OCI-LY1 (cell line): ENCODE data around the gene MAP1A.
A peak's percentile ranks its signal among the peaks of the same experiment; 100 is the strongest.

Source experiments
- H2AFZ ChIP-seq: fragments of 200-600 bp; sonication (generic), shearing (Covaris generic); 2 replicates; pipeline ENCODE4 v1.6.0; 2014; ENCODE audit warnings: antibody characterized with exemption, mild to moderate bottlenecking, low read length
- H3F3A ChIP-seq: fragments of 200-600 bp; sonication (generic), shearing (Covaris generic); 2 replicates; pipeline ENCODE4 v1.6.0; 2014; ENCODE audit warnings: mild to moderate bottlenecking, antibody characterized with exemption, low read length, moderate library complexity; ENCODE audit not compliant: insufficient read depth
- H3K27ac ChIP-seq: fragments of 200-600 bp; sonication (generic); 2 replicates; pipeline ENCODE4 v1.5.1; 2014; ENCODE audit warnings: low read length, mixed run types, mild to moderate bottlenecking, low read depth; ENCODE audit not compliant: poor library complexity, severe bottlenecking
- H3K27me3 ChIP-seq: fragments of 200-600 bp; sonication (generic); 2 replicates; pipeline ENCODE4 v1.6.0; 2014; ENCODE audit warnings: antibody characterized with exemption, mild to moderate bottlenecking, low read length, moderate library complexity; ENCODE audit not compliant: insufficient read depth
- H3K36me3 ChIP-seq: fragments of 200-600 bp; sonication (generic); 2 replicates; pipeline ENCODE4 v1.6.1; 2014; ENCODE audit warnings: mild to moderate bottlenecking, antibody characterized with exemption, low read length, moderate library complexity, mixed read lengths; ENCODE audit not compliant: insufficient read depth
- H3K4me1 ChIP-seq: fragments of 200-600 bp; sonication (generic); 2 replicates; pipeline ENCODE4 v1.5.1; 2014; ENCODE audit warnings: mild to moderate bottlenecking, low read length, moderate library complexity; ENCODE audit not compliant: insufficient read depth, severe bottlenecking
- H3K4me2 ChIP-seq: fragments of 200-600 bp; sonication (generic), shearing (Covaris generic); 2 replicates; pipeline ENCODE4 v1.6.1; 2014; ENCODE audit warnings: low read length
- H3K4me3 ChIP-seq: fragments of 200-600 bp; sonication (generic); 2 replicates; pipeline ENCODE4 v1.5.1; 2014; ENCODE audit warnings: low read length, low read depth, mild to moderate bottlenecking, mixed read lengths; ENCODE audit not compliant: poor library complexity, severe bottlenecking
- H3K79me2 ChIP-seq: fragments of 200-600 bp; shearing (Covaris generic); 2 replicates; pipeline ENCODE4 v1.6.1; 2016; ENCODE audit warnings: mixed run types, low read length, mixed read lengths; ENCODE audit not compliant: insufficient read depth
- H3K9ac ChIP-seq: fragments of 200-600 bp; sonication (generic), shearing (Covaris generic); 2 replicates; pipeline ENCODE4 v1.6.1; 2014; ENCODE audit warnings: mild to moderate bottlenecking, low read length, mixed read lengths
- H3K9me2 ChIP-seq: fragments of 200-600 bp; sonication (generic), shearing (Covaris generic); 2 replicates; pipeline ENCODE4 v1.6.1; 2014; ENCODE audit warnings: low read depth, mild to moderate bottlenecking, low read length, mixed read lengths
- H3K9me3 ChIP-seq: fragments of 200-600 bp; shearing (Covaris generic); 2 replicates; pipeline ENCODE4 v1.6.1; 2014; ENCODE audit warnings: low read length, mixed read lengths
- H4K20me1 ChIP-seq: fragments of 200-600 bp; sonication (generic), shearing (Covaris generic); 2 replicates; pipeline ENCODE4 v1.6.0; 2016; ENCODE audit warnings: mild to moderate bottlenecking, low read length; ENCODE audit not compliant: insufficient read depth
- CTCF ChIP-seq: fragments of 200-600 bp; sonication (generic), shearing (Covaris generic); IDR thresholded peaks from 2 replicates; pipeline ENCODE4 v1.5.1; 2017; ENCODE audit warnings: mild to moderate bottlenecking, antibody characterized with exemption, low read length, moderate library complexity, mixed read lengths
- EZH2 ChIP-seq: fragments of 200-600 bp; sonication (generic), shearing (Covaris generic); IDR thresholded peaks from 2 replicates; pipeline ENCODE4 v1.8.0; 2017; ENCODE audit warnings: borderline replicate concordance, mixed run types, mild to moderate bottlenecking, antibody characterized with exemption, low read length, moderate library complexity, mixed read lengths

MAP1A gene

GRCh38 chr15:43473885-43474284, 43.5 kb upstream of the MAP1A start:
- no peak for TF ChIP-seq CTCF
- TF ChIP-seq EZH2 = no peak
- H3K4me1 ChIP-seq = no peaks in the 10 kb centered on the region
- no peaks in the 10 kb centered on the region for H3K9me2 ChIP-seq
- H3K9ac ChIP-seq = no peak overlapping the region
- no peak overlapping the region for H3K4me3 ChIP-seq
- H3K9me3 ChIP-seq = no peaks in the 10 kb centered on the region
- H4K20me1 ChIP-seq = no peaks in the 10 kb centered on the region
- H3F3A ChIP-seq = no peaks in the 10 kb centered on the region; the same call in 1 of the 2 replicates
- no peaks in the 10 kb centered on the region for H3K27me3 ChIP-seq
- no peak overlapping the region for H3K4me2 ChIP-seq
- no peak overlapping the region for H2AFZ ChIP-seq
- H3K36me3 ChIP-seq = peaks cover 82% of the 10 kb centered on the region
- H3K27ac ChIP-seq = no peak overlapping the region
- H3K79me2 ChIP-seq = no peaks in the 10 kb centered on the region

- H3K4me1 ChIP-seq = no peaks in the 10 kb centered on the region
- H3K27me3 ChIP-seq = no peaks in the 10 kb centered on the region
- H3K4me3 ChIP-seq = no peak overlapping the region
- no peaks in the 10 kb centered on the region for H3F3A ChIP-seq
- H3K9ac ChIP-seq = no peak overlapping the region
- no peaks in the 10 kb centered on the region for H4K20me1 ChIP-seq
- no peak overlapping the region for H3K4me2 ChIP-seq
- H3K36me3 ChIP-seq = peaks cover 40% of the 10 kb centered on the region
- H3K79me2 ChIP-seq = no peaks in the 10 kb centered on the region
- TF ChIP-seq CTCF = peak; percentile 60
- TF ChIP-seq EZH2 = no peak
- no peak overlapping the region for H3K27ac ChIP-seq
- H3K9me3 ChIP-seq = no peaks in the 10 kb centered on the region
- no peak overlapping the region for H2AFZ ChIP-seq
- no peaks in the 10 kb centered on the region for H3K9me2 ChIP-seq
These were observed 33.9 kb upstream of the MAP1A start for GRCh38 chr15:43483297-43484128.

GRCh38 chr15:43484455-43484854, 33.0 kb upstream of the MAP1A start:
- no peaks in the 10 kb centered on the region for H3K9me3 ChIP-seq

More at GRCh38 chr15:43484455-43484854, 33.0 kb upstream of the MAP1A start:
- no peaks in the 10 kb centered on the region for H3F3A ChIP-seq
- H3K4me1 ChIP-seq = no peaks in the 10 kb centered on the region
- H3K4me2 ChIP-seq = no peak overlapping the region
- no peak overlapping the region for H3K9ac ChIP-seq
- no peaks in the 10 kb centered on the region for H4K20me1 ChIP-seq
- H3K36me3 ChIP-seq = peaks cover 40% of the 10 kb centered on the region
- TF ChIP-seq EZH2 (no peak), CTCF (no peak)
- no peaks in the 10 kb centered on the region for H3K27me3 ChIP-seq
- no peak overlapping the region for H3K4me3 ChIP-seq
- H3K27ac ChIP-seq = no peak overlapping the region
- H3K9me2 ChIP-seq = no peaks in the 10 kb centered on the region
- no peaks in the 10 kb centered on the region for H3K79me2 ChIP-seq
- H2AFZ ChIP-seq = no peak overlapping the region
